ENCODE results near the gene IGSF21.

Gene IGSF21

GRCh38 chr1:18376661-18377060 is 269.1 kb downstream of the IGSF21 start:
- no peak for DNase-seq

- DNase-seq, result no peak
These were observed 272.7 kb downstream of the IGSF21 start for GRCh38 chr1:18380288-18380687.

GRCh38 chr1:18384059-18384458 is 276.5 kb downstream of the IGSF21 start:
- DNase-seq, result no peak

GRCh38 chr1:18384471-18384870 is 276.9 kb downstream of the IGSF21 start:
- no peak for DNase-seq

- DNase-seq, result no peak
These were observed 277.7 kb downstream of the IGSF21 start for GRCh38 chr1:18385239-18385790.

GRCh38 chr1:18386591-18386990 is 279.0 kb downstream of the IGSF21 start:
- DNase-seq, result no peak

- no peak for DNase-seq
These were observed 279.7 kb downstream of the IGSF21 start for GRCh38 chr1:18387307-18387706.

GRCh38 chr1:18390953-18391352 is 283.4 kb downstream of the IGSF21 start:
- DNase-seq, result no peak

GRCh38 chr1:18394563-18395156 is 287.1 kb downstream of the IGSF21 start:
- DNase-seq, result no peak

- no peak for DNase-seq
These were observed 288.8 kb downstream of the IGSF21 start for GRCh38 chr1:18396247-18396980.

GRCh38 chr1:18397641-18398040 is 290.0 kb downstream of the IGSF21 start:
- DNase-seq, result no peak

- DNase-seq, result no peak
These were observed 291.4 kb downstream of the IGSF21 start for GRCh38 chr1:18398791-18399530.

GRCh38 chr1:18400347-18401102 is 292.9 kb downstream of the IGSF21 start:
- no peak for DNase-seq

GRCh38 chr1:18401921-18402320 is 294.3 kb downstream of the IGSF21 start:
- DNase-seq, result no peak

GRCh38 chr1:18404460-18404859 is 296.9 kb downstream of the IGSF21 start:
- DNase-seq, result no peak

- no peak for DNase-seq
These were observed 299.8 kb downstream of the IGSF21 start for GRCh38 chr1:18407166-18408045.

GRCh38 chr1:18408656-18409370 is 301.2 kb downstream of the IGSF21 start:
- DNase-seq, result no peak

GRCh38 chr1:18409609-18410237 is 302.1 kb downstream of the IGSF21 start:
- DNase-seq, result no peak

GRCh38 chr1:18410407-18410806 is 302.8 kb downstream of the IGSF21 start:
- DNase-seq, result no peak

- no peak for DNase-seq
These were observed 303.7 kb downstream of the IGSF21 start for GRCh38 chr1:18411321-18411720.
